PC-3 (cell line): ENCODE data around the gene CHAD. TPM values are rescaled to one million over a fixed set of nuclear protein-coding genes. Genes with fewer than 3 reads are reported as not detected.

ENCODE experiments used
- ATAC-seq: fragments of 200-7000 bp; cut with Tn5 transposase; 2 replicates; pipeline ENCODE4 v1.9.1; 2020; ENCODE audit warnings: mild to moderate bottlenecking, moderate library complexity
- BruUV-seq: library from RNA; stranded (reverse); fragments of 400-500 nt; replicated peaks from 2 replicates; lab custom pipeline; 2021; lab: Mats Ljungman, UMichigan
- CTCF ChIA-PET: fragments of 300-600 bp; sonication (Branson Sonifier 250); formaldehyde crosslinking; loops from one replicate; lab custom pipeline; 2022; ENCODE audit warnings: antibody characterized with exemption; lab: Charles Lee
- POLR2A ChIA-PET: fragments of 300-600 bp; sonication (Branson Sonifier 250); formaldehyde crosslinking; loops from one replicate; lab custom pipeline; 2022; ENCODE audit warnings: antibody characterized with exemption; ENCODE audit not compliant: unreplicated experiment; lab: Charles Lee
- DNase-seq: peaks from one replicate; pipeline ENCODE4 v3.0.0-alpha.2; 2015
- H2AFZ ChIP-seq: fragments of 300-600 bp; sonication (generic); 2 replicates; pipeline ENCODE4 v1.6.0; 2016; ENCODE audit warnings: antibody characterized with exemption, low read length
- H3F3A ChIP-seq: fragments of 300-600 bp; sonication (generic); one replicate; pipeline ENCODE4 v1.6.0; 2017; ENCODE audit warnings: antibody characterized with exemption, low read length, control low read depth, mild to moderate bottlenecking; ENCODE audit not compliant: unreplicated experiment
- H3K27ac ChIP-seq: fragments of 300-600 bp; sonication (generic); 2 replicates; pipeline ENCODE4 v1.5.1; 2016; ENCODE audit warnings: mild to moderate bottlenecking, low read length
- H3K27me3 ChIP-seq: fragments of 300-600 bp; sonication (generic); 2 replicates; pipeline ENCODE4 v1.6.1; 2016; ENCODE audit warnings: low read length, mixed read lengths
- H3K36me3 ChIP-seq: fragments of 300-600 bp; sonication (generic); 2 replicates; pipeline ENCODE4 v1.6.1; 2016; ENCODE audit warnings: low read depth, mixed run types, low read length, mixed read lengths
- H3K4me1 ChIP-seq: fragments of 300-600 bp; sonication (generic); 2 replicates; pipeline ENCODE4 v1.5.1; 2016; ENCODE audit warnings: low read length; ENCODE audit not compliant: insufficient read depth
- H3K4me2 ChIP-seq: fragments of 300-600 bp; sonication (generic); 2 replicates; pipeline ENCODE4 v1.6.0; 2016; ENCODE audit warnings: low read length
- H3K4me3 ChIP-seq: fragments of 300-600 bp; sonication (generic); 2 replicates; pipeline ENCODE4 v1.5.1; 2016; ENCODE audit warnings: mild to moderate bottlenecking, low read length, mixed read lengths
- H3K79me2 ChIP-seq: fragments of 300-600 bp; sonication (generic); 2 replicates; pipeline ENCODE4 v1.6.1; 2017; ENCODE audit warnings: low read length, mixed read lengths
- H3K9ac ChIP-seq: fragments of 300-600 bp; sonication (generic); 2 replicates; pipeline ENCODE4 v1.6.0; 2016; ENCODE audit warnings: mild to moderate bottlenecking, low read length
- H3K9me2 ChIP-seq: fragments of 300-600 bp; sonication (generic); replicated peaks from 2 replicates; pipeline ENCODE4 v1.6.1; 2016; ENCODE audit warnings: mixed run types, low read length, mixed read lengths
- H3K9me3 ChIP-seq: fragments of 300-600 bp; sonication (generic); 2 replicates; pipeline ENCODE4 v1.6.1; 2016; ENCODE audit warnings: low read length, mixed read lengths
- H4K20me1 ChIP-seq: fragments of 300-600 bp; sonication (generic); 2 replicates; pipeline ENCODE4 v1.6.1; 2016; ENCODE audit warnings: low read length, mixed read lengths
- EZH2 ChIP-seq: fragments of 300-600 bp; sonication (generic); IDR thresholded peaks from one replicate; pipeline ENCODE4 v1.6.1; 2017; ENCODE audit warnings: antibody characterized with exemption, mild to moderate bottlenecking, low read length; ENCODE audit not compliant: unreplicated experiment
- EZH2phosphoT487 ChIP-seq: fragments of 300-600 bp; sonication (generic); IDR thresholded peaks from 2 replicates; pipeline ENCODE4 v1.6.1; 2018; ENCODE audit warnings: mild to moderate bottlenecking, antibody characterized with exemption, low read length, borderline replicate concordance
- intact Hi-C: fragments of 100-400 bp; cut with micrococcal nuclease; formaldehyde crosslinking; loops from 2 replicates; pipeline ENCODE4 v1.9.0; 2023
- total RNA-seq: library from RNA; depleted of rRNA; stranded (reverse); fragments of >200 nt; gene quantifications from 2 replicates; pipeline ENCODE4 v1.2.3, GENCODE V29; 2014
- TF ChIP-seq, protein P1 (sequence below): fragments of 300-600 bp; sonication (generic); conservative IDR thresholded peaks from 2 replicates; pipeline ENCODE4 v1.5.1; 2017; ENCODE audit warnings: antibody characterized with exemption, low read depth, mild to moderate bottlenecking, low read length

Gene CHAD
- total RNA-seq, 1 experiment from 2014 or later = not detected

DNA sequence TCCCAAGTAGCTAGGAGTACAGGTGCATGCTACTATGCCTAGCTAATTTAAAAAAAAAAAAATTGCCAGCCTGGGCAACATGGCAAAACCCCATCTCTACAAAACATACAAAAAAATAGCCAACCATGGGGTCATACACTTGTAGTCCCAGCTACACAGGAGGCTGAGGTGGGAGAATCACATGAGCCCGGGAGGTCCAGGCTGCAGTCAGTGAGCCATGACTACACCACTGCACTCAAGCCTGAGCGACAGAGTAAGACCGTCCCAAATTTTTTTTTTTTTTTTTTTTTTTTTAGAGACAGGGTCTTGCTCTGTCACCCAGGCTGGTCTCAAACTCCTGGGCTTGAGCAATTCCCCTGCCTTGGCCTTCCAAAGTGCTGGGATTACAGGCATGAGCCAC, 14.8 kb downstream of the CHAD start:
- Histone ChIP-seq H3K4me2 (no peak overlapping the region), H3K9me2 (no peaks in the 10 kb centered on the region), H3K27me3 (no peaks in the 10 kb centered on the region), H3K36me3 (no peaks in the 10 kb centered on the region; the same call in 1 of the 2 replicates), H3K27ac (no peak overlapping the region), H3K4me3 (no peak overlapping the region), H3K4me1 (peaks cover 47% of the 10 kb centered on the region), H2AFZ (no peak overlapping the region), H3F3A (no peaks in the 10 kb centered on the region), H4K20me1 (no peaks in the 10 kb centered on the region), H3K79me2 (peaks cover 11% of the 10 kb centered on the region; the same call in 1 of the 2 replicates), H3K9me3 (no peaks in the 10 kb centered on the region), H3K9ac (no peak overlapping the region)
- intact Hi-C loops = no loop called here
- TF ChIP-seq, protein P1, sequence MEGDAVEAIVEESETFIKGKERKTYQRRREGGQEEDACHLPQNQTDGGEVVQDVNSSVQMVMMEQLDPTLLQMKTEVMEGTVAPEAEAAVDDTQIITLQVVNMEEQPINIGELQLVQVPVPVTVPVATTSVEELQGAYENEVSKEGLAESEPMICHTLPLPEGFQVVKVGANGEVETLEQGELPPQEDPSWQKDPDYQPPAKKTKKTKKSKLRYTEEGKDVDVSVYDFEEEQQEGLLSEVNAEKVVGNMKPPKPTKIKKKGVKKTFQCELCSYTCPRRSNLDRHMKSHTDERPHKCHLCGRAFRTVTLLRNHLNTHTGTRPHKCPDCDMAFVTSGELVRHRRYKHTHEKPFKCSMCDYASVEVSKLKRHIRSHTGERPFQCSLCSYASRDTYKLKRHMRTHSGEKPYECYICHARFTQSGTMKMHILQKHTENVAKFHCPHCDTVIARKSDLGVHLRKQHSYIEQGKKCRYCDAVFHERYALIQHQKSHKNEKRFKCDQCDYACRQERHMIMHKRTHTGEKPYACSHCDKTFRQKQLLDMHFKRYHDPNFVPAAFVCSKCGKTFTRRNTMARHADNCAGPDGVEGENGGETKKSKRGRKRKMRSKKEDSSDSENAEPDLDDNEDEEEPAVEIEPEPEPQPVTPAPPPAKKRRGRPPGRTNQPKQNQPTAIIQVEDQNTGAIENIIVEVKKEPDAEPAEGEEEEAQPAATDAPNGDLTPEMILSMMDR = no peak
- no peak for TF ChIP-seq EZH2phosphoT487
- TF ChIP-seq EZH2 = no peak
- ChIA-PET POLR2A (no interaction called here), CTCF (no interaction called here)
- ATAC-seq = no peak
- BruUV-seq = no TSS peak
- DNase-seq = no peak

DNA sequence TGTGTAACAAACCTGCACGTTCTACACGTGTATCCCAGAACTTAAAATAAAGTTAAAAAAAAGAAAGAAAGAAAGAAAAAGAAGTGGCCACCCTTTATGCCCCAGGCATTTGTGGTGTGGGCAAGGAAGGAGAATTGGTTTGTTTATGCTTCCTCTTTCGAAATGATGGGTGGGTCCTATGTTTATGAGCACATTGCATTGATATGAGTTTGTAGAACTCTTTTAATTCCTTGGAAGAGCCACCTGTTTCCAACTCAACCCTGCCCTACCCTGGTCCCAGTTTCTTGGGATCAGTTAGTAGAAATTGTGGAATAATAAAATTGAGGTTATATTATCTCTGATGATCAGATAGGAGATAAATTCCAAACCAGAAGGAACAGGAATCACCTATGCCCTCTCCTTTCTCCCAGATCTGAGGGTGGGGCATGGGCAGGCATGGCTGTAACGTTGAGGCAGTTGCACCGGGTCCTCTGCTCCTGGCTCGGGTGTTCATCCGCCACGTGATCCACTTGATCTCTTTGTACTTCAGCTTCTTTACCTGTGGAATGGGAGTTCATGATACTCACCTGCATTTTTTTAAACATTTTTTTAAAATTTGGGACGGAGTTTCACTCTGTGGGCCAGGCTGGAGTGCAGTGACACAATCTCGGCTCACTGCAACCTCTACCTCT, 15.9 kb downstream of the CHAD start:
- no peaks in the 10 kb centered on the region for H3K9me2 ChIP-seq
- intact Hi-C loops = no loop called here
- H3K4me1 ChIP-seq = peaks cover 36% of the 10 kb centered on the region
- no peaks in the 10 kb centered on the region; the same call in 1 of the 2 replicates for H3K36me3 ChIP-seq
- H3F3A ChIP-seq = no peaks in the 10 kb centered on the region
- no peak overlapping the region for H3K4me3 ChIP-seq
- H3K79me2 ChIP-seq = peaks cover 11% of the 10 kb centered on the region; the same call in 1 of the 2 replicates
- TF ChIP-seq EZH2 = no peak
- no peak for TF ChIP-seq EZH2phosphoT487
- TF ChIP-seq, protein P1 = no peak
- ChIA-PET CTCF (no interaction called here), POLR2A (interaction anchor here (0.5 kb wide), 1 partner anchor 11 kb away, joined by 3 read pairs; no protein-coding TSS in a partner anchor)
- H4K20me1 ChIP-seq = no peaks in the 10 kb centered on the region
- H3K9ac ChIP-seq = no peak overlapping the region
- H3K4me2 ChIP-seq = peak overlapping the region; percentile 47
- H3K27me3 ChIP-seq = no peaks in the 10 kb centered on the region
- peak; percentile 85 for ATAC-seq
- BruUV-seq = no TSS peak
- H2AFZ ChIP-seq = no peak overlapping the region
- H3K9me3 ChIP-seq = no peaks in the 10 kb centered on the region
- H3K27ac ChIP-seq = peak overlapping the region; percentile 9; the same call in 1 of the 2 replicates
- DNase-seq = peak; percentile 90
